ENCODE results near the gene TRPM2.
"Not testable (repeated sequence)": the region's sequence is repeated elsewhere in the genome, so short reads cannot be mapped to it uniquely, and the experiment has no call there.

The TRPM2 gene

DNA sequence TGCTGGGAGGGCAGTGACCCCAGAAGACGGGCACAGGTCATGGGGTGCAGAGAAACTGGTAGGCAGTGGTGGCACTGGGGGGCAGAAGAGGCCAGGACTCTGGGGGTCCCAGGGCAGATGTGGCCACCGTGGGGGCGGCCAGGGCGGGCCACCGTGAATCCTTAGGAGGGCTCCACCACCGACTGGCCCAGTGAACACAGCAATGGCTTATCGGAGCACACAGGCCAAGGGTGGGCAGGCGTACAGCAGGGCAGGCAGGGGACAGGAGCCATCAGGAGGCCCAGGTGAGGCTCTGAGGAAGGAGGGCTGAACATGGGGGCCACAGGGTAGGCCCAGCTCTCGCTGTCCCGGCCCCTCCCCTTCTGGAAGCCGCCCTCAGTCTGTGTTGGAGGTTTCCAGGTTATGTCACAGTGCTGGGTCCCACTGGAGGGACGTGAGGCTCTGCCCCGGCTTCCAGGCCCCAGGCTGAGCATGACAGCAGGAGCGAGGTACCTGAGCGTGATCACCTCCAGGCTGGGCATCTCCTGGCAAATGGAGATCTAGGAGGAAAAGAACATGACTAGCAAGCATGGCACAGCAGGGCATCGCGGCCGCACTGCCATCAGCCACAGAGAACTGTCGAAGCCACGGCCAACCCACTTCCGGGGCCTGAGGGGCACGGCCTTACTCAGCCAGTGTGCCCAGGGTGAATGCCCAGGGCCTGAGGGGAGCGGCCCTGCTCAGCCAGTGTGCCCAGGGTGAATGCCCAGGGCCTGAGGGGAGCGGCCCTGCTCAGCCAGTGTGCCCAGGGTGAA, 18.0 kb upstream of the TRPM2 start:
- no peak for FAIRE-seq

GRCh38 chr21:44337449-44337848, 16.0 kb upstream of the TRPM2 start:
- no peak for FAIRE-seq

- no peak for FAIRE-seq
These were observed 15.2 kb upstream of the TRPM2 start for GRCh38 chr21:44337941-44338895.

- FAIRE-seq: no peak
These were observed 14.2 kb upstream of the TRPM2 start, which contains the start of gene CFAP410 for GRCh38 chr21:44338971-44339910. Gene CFAP410 (minus strand): TSS chr21:44339390. CDS start chr21:44339194, 196 bp downstream.

DNA sequence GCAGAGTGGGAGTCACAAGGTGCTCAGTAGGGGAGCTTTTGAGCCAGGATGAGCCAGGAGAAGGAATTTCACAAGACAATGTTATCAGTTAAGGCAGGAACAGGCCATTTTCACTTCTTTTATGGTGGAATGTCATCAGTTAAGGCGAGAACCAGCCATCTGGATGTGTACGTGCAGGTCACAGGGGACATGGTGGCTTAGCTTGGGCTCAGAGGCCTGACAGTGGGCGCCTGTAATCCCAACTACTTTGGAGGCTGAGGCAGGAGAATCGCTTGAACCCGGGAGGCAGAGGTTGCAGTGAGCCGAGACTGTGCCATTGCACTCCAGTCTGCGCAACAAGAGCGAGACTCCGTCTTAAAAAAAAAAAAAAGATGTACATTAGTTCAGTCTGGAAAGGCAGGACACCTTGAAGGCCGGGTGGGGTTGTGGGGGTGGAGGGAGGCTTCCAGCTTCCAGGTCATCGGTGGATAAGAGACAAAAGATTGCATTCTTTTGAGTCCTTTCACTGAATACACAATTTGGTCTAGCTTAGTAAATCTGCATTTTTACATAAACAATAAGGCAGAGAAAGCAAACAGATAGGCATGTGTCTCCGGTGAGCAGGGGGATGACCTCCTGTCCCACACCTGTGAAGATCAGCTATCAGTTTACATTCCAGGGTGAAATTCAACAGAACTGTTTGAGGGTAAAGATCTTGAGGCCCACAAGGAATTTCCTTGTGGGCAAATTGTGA, 11.5 kb upstream of the TRPM2 start:
- FAIRE-seq: not testable (repeated sequence)

DNA sequence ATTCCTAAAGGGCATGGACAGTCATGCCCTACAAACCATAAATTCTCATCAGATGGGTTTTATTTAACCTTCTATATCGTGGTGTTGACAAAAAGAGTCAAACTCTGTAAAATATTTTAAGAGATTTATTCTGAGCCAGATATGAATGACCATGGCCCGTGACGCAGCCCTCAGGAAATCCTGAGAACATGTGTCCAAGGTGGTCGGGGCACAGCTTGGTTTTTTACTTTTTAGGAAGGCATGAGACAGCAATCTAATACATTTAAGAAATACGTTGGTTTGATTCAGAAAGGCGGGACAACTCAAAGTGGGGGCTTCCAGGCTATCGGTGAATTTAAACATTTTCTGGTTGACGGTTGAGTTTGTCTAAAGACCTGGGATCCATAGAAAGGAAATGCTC, 10.4 kb upstream of the TRPM2 start:
- not testable (repeated sequence) for FAIRE-seq

DNA sequence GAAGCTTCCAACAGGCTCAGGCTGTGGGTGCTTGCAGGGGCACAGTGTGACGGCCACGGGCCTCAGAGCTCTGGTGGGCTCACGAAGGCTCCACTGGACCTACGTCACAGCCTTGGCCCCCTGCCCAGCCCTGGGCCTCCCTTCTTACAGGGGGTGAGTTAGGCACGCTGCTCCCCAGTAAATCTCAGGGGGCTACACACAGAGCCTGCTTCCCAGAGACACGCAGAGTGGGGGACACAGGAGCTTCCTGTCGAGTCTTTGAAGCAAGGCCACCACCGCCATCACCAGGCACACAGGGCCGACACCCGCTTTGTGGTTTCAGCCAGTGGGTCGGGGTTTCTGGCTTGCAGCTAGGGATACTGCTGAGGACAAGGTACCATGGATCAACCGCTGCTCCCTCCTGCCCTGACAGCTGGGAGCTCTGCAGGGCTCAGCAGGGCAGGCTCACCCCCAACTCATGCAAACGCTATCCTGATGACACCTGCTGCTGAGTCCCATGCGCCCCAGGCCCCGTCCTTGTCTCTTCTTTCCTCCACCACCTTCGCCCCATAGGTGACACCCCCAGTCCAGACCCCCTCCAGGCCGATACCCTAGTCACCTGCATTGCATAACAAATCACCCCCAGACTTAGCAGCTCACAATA, 8.8 kb upstream of the TRPM2 start:
- FAIRE-seq: no peak

DNA sequence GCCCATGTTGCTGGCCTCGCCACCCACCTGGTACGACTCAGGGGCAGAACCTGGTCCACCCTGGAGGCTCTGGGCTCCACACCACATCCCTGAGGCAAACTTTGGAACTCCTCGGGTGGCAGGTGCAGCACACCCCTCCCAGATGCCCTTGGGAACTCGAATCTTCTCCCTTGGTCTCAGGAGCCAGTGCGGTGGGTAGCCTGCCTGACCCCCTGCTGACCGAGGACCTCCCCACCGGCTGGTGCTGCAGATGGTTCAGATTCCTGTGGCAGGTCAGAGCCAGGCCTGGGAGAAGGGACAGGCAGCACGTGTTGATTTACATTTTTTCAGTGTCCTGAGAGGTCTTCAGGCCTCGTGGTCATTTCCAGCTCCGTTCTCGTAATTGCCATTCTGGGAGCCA, 7.9 kb upstream of the TRPM2 start:
- FAIRE-seq: no peak

- FAIRE-seq: no peak
These were observed 5.4 kb upstream of the TRPM2 start for GRCh38 chr21:44347911-44348451.

GRCh38 chr21:44348861-44349260, 4.6 kb upstream of the TRPM2 start:
- FAIRE-seq: no peak

DNA sequence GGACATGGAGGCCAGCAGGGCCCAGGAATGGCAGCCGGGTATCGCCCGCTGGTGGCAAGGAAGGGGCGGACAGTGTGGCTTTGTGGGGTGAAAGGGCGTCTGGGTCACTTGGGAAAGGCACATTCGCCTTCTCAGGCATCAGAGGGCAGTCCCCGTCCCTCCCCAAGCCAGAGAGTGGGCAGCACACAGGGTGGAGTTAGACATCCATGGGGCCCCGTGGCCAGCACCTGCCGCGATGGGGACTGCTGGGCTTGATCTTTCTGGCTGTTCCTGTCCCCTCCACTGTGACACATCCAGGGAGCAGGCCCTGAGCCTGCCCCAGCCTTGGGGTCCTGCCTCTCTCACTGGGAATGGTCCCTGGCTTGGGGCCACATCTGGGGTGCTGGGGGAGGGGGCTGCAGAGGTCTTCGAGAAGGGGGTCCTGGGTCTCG, 4.0 kb upstream of the TRPM2 start:
- FAIRE-seq: no peak

- FAIRE-seq: no peak
These were observed 3.3 kb upstream of the TRPM2 start for GRCh38 chr21:44349847-44350772.

- FAIRE-seq: no peak
These were observed 2.5 kb upstream of the TRPM2 start for GRCh38 chr21:44350773-44351481.

DNA sequence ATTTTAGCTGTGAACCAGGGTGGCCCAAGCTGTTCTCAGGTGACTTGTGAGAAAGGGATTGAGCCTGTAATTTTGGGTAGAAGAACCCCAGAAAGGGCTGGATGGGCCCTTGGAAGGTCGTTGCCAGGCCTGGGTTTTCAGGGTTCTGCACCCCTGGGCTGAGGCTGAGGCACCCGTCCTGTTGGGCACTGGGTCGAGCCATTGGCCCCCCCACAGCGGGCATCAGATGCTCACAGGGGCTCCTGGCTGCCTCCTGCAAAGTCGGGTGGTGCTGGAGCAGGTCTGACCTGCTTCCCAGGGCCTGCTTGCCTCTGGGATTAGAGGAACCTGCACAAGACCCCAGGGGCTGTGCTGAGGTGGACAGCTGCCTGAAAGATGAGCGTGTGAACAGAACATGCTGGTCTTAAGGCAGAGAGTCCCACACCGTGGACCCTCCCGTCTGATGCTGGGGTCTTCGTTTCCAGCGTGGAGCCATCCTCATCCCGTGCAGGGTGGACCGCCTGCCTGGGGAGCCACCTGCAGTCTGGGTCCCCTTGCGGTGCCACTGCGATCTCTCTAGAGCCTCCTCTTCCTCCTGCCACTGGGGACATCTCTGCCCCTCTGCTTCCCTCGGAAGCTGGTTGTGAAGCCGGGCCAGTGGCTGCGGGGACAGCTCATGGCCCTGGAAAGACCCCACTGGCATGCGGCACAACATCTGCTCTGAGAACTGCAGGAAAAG, 1.7 kb upstream of the TRPM2 start:
- no peak for FAIRE-seq

GRCh38 chr21:44352253-44352860, 1.1 kb upstream of the TRPM2 start:
- FAIRE-seq: no peak

GRCh38 chr21:44354001-44354405, 582 bp downstream of the TRPM2 start:
- no peak for FAIRE-seq

- FAIRE-seq: no peak
These were observed 1.7 kb downstream of the TRPM2 start for GRCh38 chr21:44354775-44355771.
